ENCODE measurements around the gene DCBLD1.
"Not testable (repeated sequence)": the region's sequence is repeated elsewhere in the genome, so short reads cannot be mapped to it uniquely, and the experiment has no call there.

DCBLD1 gene

GRCh38 chr6:117482240-117483003, at the start of gene DCBLD1:
DCBLD1 (plus strand) TSS chr6:117482674; CDS start chr6:117482782, 108 bp downstream.
- peak; percentile 91 for DNase-seq (ENCODE audit: low spot score)
- no peak for TF ChIP-seq CTCF (IDR thresholded peaks at IDR 0.05; ENCODE audit: extremely low read depth, insufficient read depth, missing control alignments)
- in situ Hi-C loops (cut with MboI; ENCODE audit: low pct_unique_long_range_greater_than_20kb, low sequenced_read_pairs, unreplicated experiment) = no loop called here

GRCh38 chr6:117440706-117441525, 41.6 kb upstream of the DCBLD1 start:
- no peak for TF ChIP-seq CTCF (IDR thresholded peaks at IDR 0.05; ENCODE audit: extremely low read depth, insufficient read depth, missing control alignments)
- DNase-seq (ENCODE audit: low spot score) = no peak
- in situ Hi-C loops (cut with MboI; ENCODE audit: low pct_unique_long_range_greater_than_20kb, low sequenced_read_pairs, unreplicated experiment) = loop anchor here (10.0 to 25.0 kb wide), 2 partner anchors 114 to 396 kb away; no protein-coding TSS in a partner anchor

- in situ Hi-C loops (cut with MboI; ENCODE audit: low pct_unique_long_range_greater_than_20kb, low sequenced_read_pairs, unreplicated experiment) = loop anchor here (10.0 to 25.0 kb wide), 2 partner anchors 113 to 395 kb away; no protein-coding TSS in a partner anchor
- TF ChIP-seq CTCF (IDR thresholded peaks at IDR 0.05; ENCODE audit: extremely low read depth, insufficient read depth, missing control alignments) = no peak
- no peak for DNase-seq (ENCODE audit: low spot score)
Measured at GRCh38 chr6:117441824-117442264, 40.6 kb upstream of the DCBLD1 start.

GRCh38 chr6:117442313-117442712, 40.2 kb upstream of the DCBLD1 start:
- in situ Hi-C loops (cut with MboI; ENCODE audit: low pct_unique_long_range_greater_than_20kb, low sequenced_read_pairs, unreplicated experiment) = loop anchor here (10.0 to 25.0 kb wide), 2 partner anchors 112 to 395 kb away; no protein-coding TSS in a partner anchor
- not testable (repeated sequence) for DNase-seq (ENCODE audit: low spot score)

- in situ Hi-C loops (cut with MboI; ENCODE audit: low pct_unique_long_range_greater_than_20kb, low sequenced_read_pairs, unreplicated experiment) = loop anchor here (10.0 to 25.0 kb wide), 2 partner anchors 110 to 393 kb away; no protein-coding TSS in a partner anchor
- TF ChIP-seq CTCF (IDR thresholded peaks at IDR 0.05; ENCODE audit: extremely low read depth, insufficient read depth, missing control alignments) = no peak
- DNase-seq (ENCODE audit: low spot score) = no peak
Measured at GRCh38 chr6:117444600-117444999, 37.9 kb upstream of the DCBLD1 start.

- DNase-seq (ENCODE audit: low spot score) = no peak
- no peak for TF ChIP-seq CTCF (IDR thresholded peaks at IDR 0.05; ENCODE audit: extremely low read depth, insufficient read depth, missing control alignments)
- in situ Hi-C loops (cut with MboI; ENCODE audit: low pct_unique_long_range_greater_than_20kb, low sequenced_read_pairs, unreplicated experiment) = loop anchor here (10.0 to 25.0 kb wide), 2 partner anchors 108 to 390 kb away; no protein-coding TSS in a partner anchor
Measured at GRCh38 chr6:117446861-117447260, 35.6 kb upstream of the DCBLD1 start.
